Measurements from ENCODE around the gene GRAP. TPM values are rescaled to one million over a fixed set of nuclear protein-coding genes. Genes with fewer than 3 reads are reported as not detected.

GRAP gene
- total and polyA plus RNA-seq, 2 donors (not counting 3 experiments of a cell fraction or from before 2014, with no cell fraction given): 32.1 to 43.6 TPM

- no TSS peak for BruUV-seq (replicated peaks)
- Histone ChIP-seq H3K4me3 (replicated peaks in 1 of 3; ENCODE audit: insufficient read depth in 1 of 3, low read depth in 1 of 3, low read length in 3 of 3) (no peak overlapping the region), H3K27me3 (ENCODE audit: control insufficient read depth in 2 of 2, insufficient read depth in 2 of 2, low read length in 2 of 2) (no peaks in the 10 kb centered on the region), H4K20me1 (replicated peaks; ENCODE audit: control insufficient read depth, extremely low read depth, insufficient read depth, low read length) (no peaks in the 10 kb centered on the region), H3K27ac (ENCODE audit: insufficient read depth, low read depth, low read length) (no peak overlapping the region), H3K4me1 (ENCODE audit: control insufficient read depth, extremely low read depth, insufficient read depth, low read length) (no peaks in the 10 kb centered on the region), H3K36me3 (ENCODE audit: control insufficient read depth in 2 of 2, extremely low read depth in 1 of 2, insufficient read depth in 2 of 2, low read length in 2 of 2) (peaks cover 0 to 15% of the 10 kb centered on the region in 2 experiments), H3K4me2 (ENCODE audit: insufficient read depth, low read length) (no peak overlapping the region), H3K9me3 (replicated peaks; ENCODE audit: control insufficient read depth, insufficient read depth, low read length) (no peaks in the 10 kb centered on the region), H3K9me1 (replicated peaks; ENCODE audit: control insufficient read depth, extremely low read depth, insufficient read depth, low read length) (no peaks in the 10 kb centered on the region), H2AFZ (ENCODE audit: low read depth, low read length) (no peak overlapping the region), H3K79me2 (ENCODE audit: control insufficient read depth, insufficient read depth, low read length) (no peaks in the 10 kb centered on the region), H3K9ac (replicated peaks; ENCODE audit: extremely low read depth, insufficient read depth, low read length) (no peak overlapping the region)
- DNase-seq (ENCODE audit: low read depth, low spot score) (no peak), FAIRE-seq (no peak)
- ChIA-PET POLR2A (no interaction called here), CTCF (interaction anchor here (1.5 kb wide), 1 partner anchor 14 kb away, joined by 8 read pairs; no protein-coding TSS in a partner anchor)
- TF ChIP-seq MAX (IDR thresholded peaks at IDR 0.05; ENCODE audit: insufficient read depth, insufficient read length) (no peak), JUN (IDR thresholded peaks at IDR 0.05; ENCODE audit: borderline replicate concordance, insufficient read depth, insufficient read length, low read depth) (no peak), MYC (IDR thresholded peaks at IDR 0.05; ENCODE audit: low read depth, low read length) (no peak)
- intact Hi-C loops (cut with micrococcal nuclease): no loop called here
- dilution Hi-C loops (cut with MboI; ENCODE audit: extremely low pct_ligation_motif_present, low sequenced_read_pairs): no loop called here
Observed at GRCh38 chr17:18975597-18975996, 71.2 kb downstream of the GRAP start.

DNA sequence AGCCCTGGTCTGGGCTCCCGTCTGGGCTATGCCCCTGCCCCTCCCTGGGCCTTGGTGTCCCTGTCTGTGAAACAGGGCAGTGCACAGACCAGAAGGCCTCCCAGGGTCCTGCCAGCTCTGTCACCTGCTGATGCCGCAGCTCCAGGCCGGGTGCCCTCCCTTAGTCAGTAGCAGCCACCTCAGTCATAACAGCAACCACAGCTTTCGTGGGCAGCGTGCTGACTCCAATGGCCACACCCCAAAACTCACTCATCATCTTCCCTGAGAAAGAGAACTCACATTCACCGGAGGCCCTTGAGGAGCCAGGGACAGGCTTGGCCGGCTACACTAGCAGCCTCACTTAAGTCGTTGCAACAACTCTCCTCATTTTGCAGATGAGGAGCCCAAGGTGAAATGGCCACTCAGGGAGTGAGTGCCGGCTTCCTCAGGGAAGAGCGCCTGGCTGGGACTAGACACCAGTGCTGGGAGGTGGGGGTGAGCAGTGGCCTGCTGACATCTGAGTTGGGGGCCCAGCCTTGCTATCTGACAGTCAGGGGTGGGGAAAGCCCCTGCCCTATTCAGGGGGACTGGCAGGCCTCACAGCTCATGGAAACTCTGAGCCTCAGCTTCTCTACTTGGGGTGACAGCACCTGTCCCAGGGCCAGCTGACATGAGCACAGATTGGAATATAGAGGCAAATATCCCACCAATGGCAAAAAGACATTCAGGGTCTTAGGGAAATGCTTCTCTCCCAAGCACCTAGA, 72.2 kb downstream of the GRAP start:
- no peaks in the 10 kb centered on the region for H4K20me1 ChIP-seq (replicated peaks; ENCODE audit: control insufficient read depth, extremely low read depth, insufficient read depth, low read length)
- no peak overlapping the region for H3K9ac ChIP-seq (replicated peaks; ENCODE audit: extremely low read depth, insufficient read depth, low read length)
- H3K4me1 ChIP-seq (ENCODE audit: control insufficient read depth, extremely low read depth, insufficient read depth, low read length): peaks cover 5% of the 10 kb centered on the region
- H3K36me3 ChIP-seq (ENCODE audit: control insufficient read depth in 2 of 2, extremely low read depth in 1 of 2, insufficient read depth in 2 of 2, low read length in 2 of 2): peaks cover 0 to 15% of the 10 kb centered on the region in 2 experiments
- no peaks in the 10 kb centered on the region for H3K79me2 ChIP-seq (ENCODE audit: control insufficient read depth, insufficient read depth, low read length)
- H3K4me3 ChIP-seq (replicated peaks in 1 of 3; ENCODE audit: insufficient read depth in 1 of 3, low read depth in 1 of 3, low read length in 3 of 3): no peak overlapping the region
- no peak for FAIRE-seq
- TF ChIP-seq EZH2 (IDR thresholded peaks at IDR 0.05; ENCODE audit: borderline replicate concordance, low read depth, low read length, severe bottlenecking): no peak
- no peak for TF ChIP-seq POLR2A (IDR thresholded peaks at IDR 0.05; ENCODE audit: low read depth, low read length)
- no peak for TF ChIP-seq POLR2AphosphoS5 (IDR thresholded peaks at IDR 0.05; ENCODE audit: insufficient read depth, low read depth, low read length)
- no peak for TF ChIP-seq JUN (IDR thresholded peaks at IDR 0.05; ENCODE audit: borderline replicate concordance, insufficient read depth, insufficient read length, low read depth)
- no peak for TF ChIP-seq MAX (IDR thresholded peaks at IDR 0.05; ENCODE audit: insufficient read depth, insufficient read length)
- TF ChIP-seq FOS (IDR thresholded peaks at IDR 0.05; ENCODE audit: borderline replicate concordance, insufficient read depth, low read length): no peak
- TF ChIP-seq, protein P1, sequence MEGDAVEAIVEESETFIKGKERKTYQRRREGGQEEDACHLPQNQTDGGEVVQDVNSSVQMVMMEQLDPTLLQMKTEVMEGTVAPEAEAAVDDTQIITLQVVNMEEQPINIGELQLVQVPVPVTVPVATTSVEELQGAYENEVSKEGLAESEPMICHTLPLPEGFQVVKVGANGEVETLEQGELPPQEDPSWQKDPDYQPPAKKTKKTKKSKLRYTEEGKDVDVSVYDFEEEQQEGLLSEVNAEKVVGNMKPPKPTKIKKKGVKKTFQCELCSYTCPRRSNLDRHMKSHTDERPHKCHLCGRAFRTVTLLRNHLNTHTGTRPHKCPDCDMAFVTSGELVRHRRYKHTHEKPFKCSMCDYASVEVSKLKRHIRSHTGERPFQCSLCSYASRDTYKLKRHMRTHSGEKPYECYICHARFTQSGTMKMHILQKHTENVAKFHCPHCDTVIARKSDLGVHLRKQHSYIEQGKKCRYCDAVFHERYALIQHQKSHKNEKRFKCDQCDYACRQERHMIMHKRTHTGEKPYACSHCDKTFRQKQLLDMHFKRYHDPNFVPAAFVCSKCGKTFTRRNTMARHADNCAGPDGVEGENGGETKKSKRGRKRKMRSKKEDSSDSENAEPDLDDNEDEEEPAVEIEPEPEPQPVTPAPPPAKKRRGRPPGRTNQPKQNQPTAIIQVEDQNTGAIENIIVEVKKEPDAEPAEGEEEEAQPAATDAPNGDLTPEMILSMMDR (IDR thresholded peaks at IDR 0.05; ENCODE audit: extremely low read depth in 1 of 2, insufficient read depth in 1 of 2, low read depth in 1 of 2, low read length in 2 of 2): no peak
- no peak for TF ChIP-seq MYC (IDR thresholded peaks at IDR 0.05; ENCODE audit: low read depth, low read length)
- no peak for TF ChIP-seq GATA2 (IDR thresholded peaks at IDR 0.05; ENCODE audit: insufficient read depth, insufficient read length, low read depth, low read length)
- dilution Hi-C loops (cut with MboI; ENCODE audit: extremely low pct_ligation_motif_present, low sequenced_read_pairs): no loop called here
- H3K9me1 ChIP-seq (replicated peaks; ENCODE audit: control insufficient read depth, extremely low read depth, insufficient read depth, low read length): no peaks in the 10 kb centered on the region
- no peak for DNase-seq (ENCODE audit: low read depth, low spot score)
- CTCF ChIA-PET: interaction anchor here (1.5 kb wide), 1 partner anchor 13 kb away, joined by 8 read pairs; no protein-coding TSS in a partner anchor
- H3K4me2 ChIP-seq (ENCODE audit: insufficient read depth, low read length): no peak overlapping the region
- H3K27me3 ChIP-seq (ENCODE audit: control insufficient read depth in 2 of 2, insufficient read depth in 2 of 2, low read length in 2 of 2): no peaks in the 10 kb centered on the region
- no TSS peak for BruUV-seq (replicated peaks)
- POLR2A ChIA-PET: no interaction called here
- no peak overlapping the region for H3K27ac ChIP-seq (ENCODE audit: insufficient read depth, low read depth, low read length)
- intact Hi-C loops (cut with micrococcal nuclease): no loop called here
- H3K9me3 ChIP-seq (replicated peaks; ENCODE audit: control insufficient read depth, insufficient read depth, low read length): no peaks in the 10 kb centered on the region
- H2AFZ ChIP-seq (ENCODE audit: low read depth, low read length): no peak overlapping the region
